ENCODE measurements around the gene RNF115. TPM values are rescaled to one million over a fixed set of nuclear protein-coding genes. Genes with fewer than 3 reads are reported as not detected.
"Not testable (repeated sequence)": the region's sequence is repeated elsewhere in the genome, so short reads cannot be mapped to it uniquely, and the experiment has no call there.

The RNF115 gene
- polyA plus RNA-seq, 1 donor from 2014 or later: 22.3 TPM

DNA sequence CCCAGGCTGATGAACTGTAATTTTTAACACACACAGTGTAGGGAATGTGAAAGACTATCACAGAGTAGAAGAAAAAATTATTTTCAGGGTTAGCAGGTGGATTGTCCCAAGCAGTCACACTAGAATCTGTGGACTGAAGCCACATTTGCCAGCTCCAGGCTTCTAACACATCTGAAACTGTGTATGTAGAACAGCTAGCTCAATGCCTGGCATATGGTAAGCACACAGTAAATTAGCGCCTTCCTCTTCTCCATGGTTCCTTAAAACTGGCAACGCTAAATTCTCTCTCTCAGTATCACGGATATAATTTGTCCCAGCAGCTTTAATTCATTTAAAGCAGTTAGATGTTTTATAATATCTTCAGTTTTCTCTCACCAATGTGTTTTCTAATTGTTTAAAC, 19.1 kb upstream of the RNF115 start:
- Histone ChIP-seq H3K9me2 (ENCODE audit: insufficient read depth, low read length) (no peaks in the 10 kb centered on the region), H3K4me3 (ENCODE audit: low read length) (no peak overlapping the region), H2AFZ (ENCODE audit: low read depth, low read length) (no peak overlapping the region), H3K9ac (ENCODE audit: low read length) (no peak overlapping the region), H3K36me3 (ENCODE audit: insufficient read depth, low read length) (no peaks in the 10 kb centered on the region), H3K9me3 (ENCODE audit: low read length) (no peaks in the 10 kb centered on the region), H3K27me3 (ENCODE audit: insufficient read depth, low read depth, low read length) (no peaks in the 10 kb centered on the region), H4K20me1 (ENCODE audit: insufficient read depth) (no peaks in the 10 kb centered on the region), H3K27ac (ENCODE audit: low read length) (no peak overlapping the region), H3K4me2 (ENCODE audit: low read length) (no peak overlapping the region), H3F3A (ENCODE audit: insufficient read depth, low read length, poor library complexity, severe bottlenecking) (no peaks in the 10 kb centered on the region), H3K79me2 (replicated peaks; ENCODE audit: insufficient read depth, low read length) (no peaks in the 10 kb centered on the region)
- TF ChIP-seq POLR2AphosphoS5 (IDR thresholded peaks at IDR 0.05) (no peak), RAD21 (conservative IDR thresholded peaks at IDR 0.05) (no peak), TAF1 (IDR thresholded peaks at IDR 0.05; ENCODE audit: low read depth) (no peak), SMC3 (conservative IDR thresholded peaks at IDR 0.05; ENCODE audit: poor library complexity) (no peak), EZH2 (IDR thresholded peaks at IDR 0.05; ENCODE audit: borderline replicate concordance, insufficient read depth, low read length, poor library complexity, severe bottlenecking) (no peak), CTCF (IDR thresholded peaks at IDR 0.05; ENCODE audit: poor library complexity, severe bottlenecking) (no peak), MXI1 (conservative IDR thresholded peaks at IDR 0.05; ENCODE audit: poor library complexity, severe bottlenecking) (no peak), EP300 (conservative IDR thresholded peaks at IDR 0.05; ENCODE audit: poor library complexity, severe bottlenecking) (no peak), REST (IDR thresholded peaks at IDR 0.05; ENCODE audit: borderline replicate concordance) (no peak)

- no peaks in the 10 kb centered on the region for H3F3A ChIP-seq (ENCODE audit: insufficient read depth, low read length, poor library complexity, severe bottlenecking)
- H3K4me2 ChIP-seq (ENCODE audit: low read length): no peak overlapping the region
- H3K4me3 ChIP-seq (ENCODE audit: low read length): no peak overlapping the region
- no peaks in the 10 kb centered on the region for H3K9me3 ChIP-seq (ENCODE audit: low read length)
- no peak overlapping the region for H2AFZ ChIP-seq (ENCODE audit: low read depth, low read length)
- no peak overlapping the region for H3K9ac ChIP-seq (ENCODE audit: low read length)
- H3K27me3 ChIP-seq (ENCODE audit: insufficient read depth, low read depth, low read length): no peaks in the 10 kb centered on the region
- no peaks in the 10 kb centered on the region for H3K9me2 ChIP-seq (ENCODE audit: insufficient read depth, low read length)
- no peaks in the 10 kb centered on the region for H4K20me1 ChIP-seq (ENCODE audit: insufficient read depth)
- H3K36me3 ChIP-seq (ENCODE audit: insufficient read depth, low read length): no peaks in the 10 kb centered on the region
- H3K27ac ChIP-seq (ENCODE audit: low read length): no peak overlapping the region
- TF ChIP-seq MXI1 (conservative IDR thresholded peaks at IDR 0.05; ENCODE audit: poor library complexity, severe bottlenecking) (no peak), RAD21 (conservative IDR thresholded peaks at IDR 0.05) (no peak), SMC3 (conservative IDR thresholded peaks at IDR 0.05; ENCODE audit: poor library complexity) (no peak), EP300 (conservative IDR thresholded peaks at IDR 0.05; ENCODE audit: poor library complexity, severe bottlenecking) (no peak), CTCF (IDR thresholded peaks at IDR 0.05; ENCODE audit: poor library complexity, severe bottlenecking) (no peak), EZH2 (IDR thresholded peaks at IDR 0.05; ENCODE audit: borderline replicate concordance, insufficient read depth, low read length, poor library complexity, severe bottlenecking) (no peak), TAF1 (IDR thresholded peaks at IDR 0.05; ENCODE audit: low read depth) (no peak), REST (IDR thresholded peaks at IDR 0.05; ENCODE audit: borderline replicate concordance) (no peak), POLR2AphosphoS5 (IDR thresholded peaks at IDR 0.05) (no peak)
- no peaks in the 10 kb centered on the region for H3K79me2 ChIP-seq (replicated peaks; ENCODE audit: insufficient read depth, low read length)
Observed at GRCh38 chr1:145837656-145838055, 13.8 kb upstream of the RNF115 start.

- H3K9ac ChIP-seq (ENCODE audit: low read length); H3K27ac ChIP-seq (ENCODE audit: low read length); H3K9me3 ChIP-seq (ENCODE audit: low read length); H3K36me3 ChIP-seq (ENCODE audit: insufficient read depth, low read length); H3K9me2 ChIP-seq (ENCODE audit: insufficient read depth, low read length); H3F3A ChIP-seq (ENCODE audit: insufficient read depth, low read length, poor library complexity, severe bottlenecking); H3K4me3 ChIP-seq (ENCODE audit: low read length); H3K79me2 ChIP-seq (replicated peaks; ENCODE audit: insufficient read depth, low read length); H4K20me1 ChIP-seq (ENCODE audit: insufficient read depth); H2AFZ ChIP-seq (ENCODE audit: low read depth, low read length); H3K4me2 ChIP-seq (ENCODE audit: low read length); H3K27me3 ChIP-seq (ENCODE audit: insufficient read depth, low read depth, low read length): not testable (repeated sequence)
Observed at GRCh38 chr1:145830810-145831209, 6.9 kb upstream of the RNF115 start.

Measured in neural cell (in vitro differentiated cells).